HG03442 (cell line): ENCODE measurements around the gene COL21A1.
"Not testable (repeated sequence)": the region's sequence is repeated elsewhere in the genome, so short reads cannot be mapped to it uniquely, and the experiment has no call there.

ENCODE experiments used
- ATAC-seq: cut with Tn5 transposase; IDR thresholded peaks from one replicate; pipeline ENCODE4 v1.9.1; 2021; ENCODE audit warnings: mild to moderate bottlenecking, moderate library complexity; ENCODE audit not compliant: unreplicated experiment

COL21A1 gene

GRCh38 chr6:56022678-56023077, 224.7 kb downstream of the COL21A1 start:
- no peak for ATAC-seq

GRCh38 chr6:56021943-56022342, 225.4 kb downstream of the COL21A1 start:
- ATAC-seq: no peak

DNA sequence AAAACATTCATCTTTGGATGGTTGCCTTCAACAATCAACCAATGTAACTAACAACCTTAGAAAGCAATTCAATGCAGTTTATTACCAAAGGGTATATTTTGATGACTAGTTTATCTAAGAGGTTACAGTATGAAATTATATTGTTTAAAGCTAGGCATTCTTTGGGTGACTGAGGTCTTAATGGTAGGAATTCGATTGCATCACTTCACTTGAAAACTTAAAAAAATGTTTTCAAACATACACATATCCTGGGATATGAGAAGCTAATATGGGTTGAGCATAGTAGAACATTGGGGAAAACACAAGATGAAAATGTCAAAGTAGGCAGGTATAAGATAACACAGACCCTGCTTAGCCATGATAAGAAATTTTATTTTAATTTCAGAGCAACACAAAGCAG, 227.4 kb downstream of the COL21A1 start:
- ATAC-seq: no peak

DNA sequence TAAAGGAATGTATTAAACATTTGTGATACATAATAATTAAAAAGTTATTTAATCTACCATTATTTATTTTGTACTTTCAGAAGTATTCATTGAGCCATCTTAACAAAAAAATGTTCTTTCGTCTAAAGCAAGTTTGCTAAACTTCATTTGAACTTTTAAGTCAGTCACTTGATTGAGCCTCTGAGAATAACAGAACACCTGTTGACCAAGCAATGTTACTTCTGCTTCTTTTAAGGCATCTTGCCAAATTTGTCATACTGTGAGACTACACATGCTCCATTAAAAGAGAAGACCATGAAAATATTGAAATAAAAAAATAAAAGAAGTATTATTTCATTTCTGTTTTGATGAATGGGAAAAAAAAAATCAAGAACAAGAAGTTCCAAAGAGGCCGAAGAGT, 230.2 kb downstream of the COL21A1 start:
- no peak for ATAC-seq

DNA sequence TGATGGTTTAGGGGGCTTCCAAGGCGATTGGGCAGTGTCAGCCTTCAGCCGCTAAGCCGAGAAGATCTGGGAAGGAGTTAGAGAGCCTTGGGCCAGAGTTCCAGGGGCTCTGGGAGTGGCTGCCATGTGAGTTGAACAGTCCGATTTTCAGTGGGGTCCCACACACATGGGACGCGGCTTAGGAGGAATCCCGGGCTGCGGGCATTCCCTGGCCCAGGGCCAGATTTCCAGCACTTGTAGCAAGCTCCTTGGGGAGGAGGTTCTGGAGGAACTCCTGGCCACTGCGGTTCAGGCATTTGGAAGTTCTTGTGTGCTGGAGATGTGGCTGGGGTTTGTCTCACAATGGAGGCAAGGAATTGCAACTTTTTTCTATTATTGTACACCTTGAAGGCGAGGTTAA, 233.3 kb downstream of the COL21A1 start:
- ATAC-seq: not testable (repeated sequence)

- ATAC-seq: no peak
Measured at GRCh38 chr6:56009636-56010035, 237.7 kb downstream of the COL21A1 start.
